OCI-LY1 (cell line): ENCODE data around the gene CRLF3.

Experiments
- EZH2 ChIP-seq: fragments of 200-600 bp; sonication (generic), shearing (Covaris generic); IDR thresholded peaks from 2 replicates; pipeline ENCODE4 v1.8.0; 2017; ENCODE audit warnings: borderline replicate concordance, mixed run types, mild to moderate bottlenecking, antibody characterized with exemption, low read length, moderate library complexity, mixed read lengths
- TF ChIP-seq, protein P1 (sequence below): fragments of 200-600 bp; sonication (generic), shearing (Covaris generic); IDR thresholded peaks from 2 replicates; pipeline ENCODE4 v1.5.1; 2017; ENCODE audit warnings: mild to moderate bottlenecking, antibody characterized with exemption, low read length, moderate library complexity, mixed read lengths

DNA sequence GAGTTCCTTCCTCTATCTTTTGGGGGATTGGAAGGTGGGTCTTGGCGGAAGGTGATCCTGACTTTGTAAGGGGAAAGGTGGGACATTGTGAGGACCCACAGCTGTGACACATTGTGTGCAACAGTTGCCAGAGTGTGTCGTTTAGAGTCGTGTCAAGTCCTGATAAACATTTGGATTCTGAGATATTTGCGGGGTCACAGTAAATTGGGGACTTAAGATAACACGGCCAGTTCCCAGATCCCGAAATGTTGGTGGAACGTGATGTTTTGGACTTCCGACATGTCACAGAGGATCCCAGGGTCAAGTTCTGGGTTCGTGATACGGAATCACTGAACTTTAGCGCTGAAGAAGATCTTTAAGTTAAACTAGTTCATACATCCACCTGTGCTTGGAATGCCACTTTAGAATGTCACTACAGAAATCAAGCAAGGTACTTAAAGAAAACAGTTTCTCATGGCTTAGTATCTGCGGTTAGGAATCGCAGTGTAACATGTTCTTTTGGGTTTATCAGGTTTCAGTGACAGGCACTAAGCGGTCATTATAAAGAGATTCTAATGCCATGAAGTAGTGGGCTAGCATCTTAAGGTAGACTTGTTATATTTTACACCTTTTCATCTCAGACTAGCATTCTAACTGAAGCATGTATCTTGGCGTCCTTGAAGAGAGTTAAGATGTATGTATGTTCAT, 8.1 kb upstream of the CRLF3 start:
- TF ChIP-seq, protein P1, sequence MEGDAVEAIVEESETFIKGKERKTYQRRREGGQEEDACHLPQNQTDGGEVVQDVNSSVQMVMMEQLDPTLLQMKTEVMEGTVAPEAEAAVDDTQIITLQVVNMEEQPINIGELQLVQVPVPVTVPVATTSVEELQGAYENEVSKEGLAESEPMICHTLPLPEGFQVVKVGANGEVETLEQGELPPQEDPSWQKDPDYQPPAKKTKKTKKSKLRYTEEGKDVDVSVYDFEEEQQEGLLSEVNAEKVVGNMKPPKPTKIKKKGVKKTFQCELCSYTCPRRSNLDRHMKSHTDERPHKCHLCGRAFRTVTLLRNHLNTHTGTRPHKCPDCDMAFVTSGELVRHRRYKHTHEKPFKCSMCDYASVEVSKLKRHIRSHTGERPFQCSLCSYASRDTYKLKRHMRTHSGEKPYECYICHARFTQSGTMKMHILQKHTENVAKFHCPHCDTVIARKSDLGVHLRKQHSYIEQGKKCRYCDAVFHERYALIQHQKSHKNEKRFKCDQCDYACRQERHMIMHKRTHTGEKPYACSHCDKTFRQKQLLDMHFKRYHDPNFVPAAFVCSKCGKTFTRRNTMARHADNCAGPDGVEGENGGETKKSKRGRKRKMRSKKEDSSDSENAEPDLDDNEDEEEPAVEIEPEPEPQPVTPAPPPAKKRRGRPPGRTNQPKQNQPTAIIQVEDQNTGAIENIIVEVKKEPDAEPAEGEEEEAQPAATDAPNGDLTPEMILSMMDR, result no peak
- no peak for TF ChIP-seq EZH2
